MV-4-11 (cell line): ENCODE measurements around the gene CRHR1.
"Not testable (repeated sequence)": the region's sequence is repeated elsewhere in the genome, so short reads cannot be mapped to it uniquely, and the experiment has no call there.

Experiments
- DNase-seq: peaks from one replicate; lab custom pipeline; 2025; lab: John Stamatoyannopoulos, UW

CRHR1 gene

GRCh38 chr17:45845376-45846185 is 61.5 kb downstream of the CRHR1 start:
- DNase-seq = no peak

DNA sequence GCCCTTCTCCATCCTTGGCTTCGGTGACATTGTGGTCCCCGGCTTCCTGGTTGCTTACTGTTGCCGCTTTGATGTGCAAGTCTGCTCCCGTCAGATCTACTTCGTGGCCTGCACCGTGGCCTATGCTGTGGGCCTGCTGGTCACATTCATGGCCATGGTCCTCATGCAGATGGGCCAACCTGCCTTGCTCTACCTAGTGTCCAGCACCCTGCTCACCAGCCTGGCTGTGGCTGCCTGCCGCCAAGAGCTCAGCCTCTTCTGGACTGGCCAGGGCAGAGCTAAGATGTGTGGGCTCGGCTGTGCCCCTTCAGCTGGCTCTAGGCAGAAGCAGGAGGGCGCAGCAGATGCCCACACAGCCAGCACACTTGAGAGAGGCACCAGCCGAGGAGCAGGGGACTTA is 62.1 kb downstream of the CRHR1 start:
- no peak for DNase-seq

DNA sequence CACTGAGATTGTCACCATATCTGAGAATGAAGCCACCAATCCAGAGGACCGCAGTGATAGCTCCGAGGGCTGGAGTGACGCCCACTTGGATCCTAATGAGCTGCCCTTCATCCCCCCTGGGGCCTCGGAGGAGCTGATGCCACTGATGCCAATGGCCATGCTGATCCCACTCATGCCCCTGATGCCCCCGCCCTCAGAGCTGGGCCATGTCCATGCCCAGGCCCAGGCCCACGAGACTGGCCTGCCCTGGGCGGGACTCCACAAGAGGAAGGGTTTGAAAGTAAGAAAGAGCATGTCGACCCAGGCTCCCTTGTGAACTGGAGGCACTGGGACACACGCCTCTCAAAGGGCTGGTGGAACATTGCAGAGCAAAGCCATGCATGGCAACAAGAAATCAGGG is 62.5 kb downstream of the CRHR1 start:
- no peak for DNase-seq

DNA sequence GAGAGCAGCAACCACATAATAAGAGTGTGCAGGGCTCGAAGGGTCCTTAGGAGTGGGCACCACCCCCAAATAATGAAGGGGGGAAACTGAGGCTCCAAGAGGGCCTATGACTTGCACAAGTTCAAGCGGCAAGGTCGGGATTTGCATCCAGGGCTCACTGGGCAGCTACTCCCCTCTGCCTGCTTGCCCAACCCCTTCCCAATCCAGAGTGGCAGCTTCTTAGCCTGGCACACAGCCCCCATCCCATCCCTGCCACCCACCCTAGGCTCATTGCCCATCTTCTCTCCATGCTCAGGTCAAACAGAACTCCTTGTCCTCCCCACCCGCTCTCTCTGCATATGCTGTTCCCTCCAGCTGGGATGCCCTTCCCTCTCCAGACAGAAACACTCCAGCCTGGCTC is 63.0 kb downstream of the CRHR1 start:
- no peak for DNase-seq

DNA sequence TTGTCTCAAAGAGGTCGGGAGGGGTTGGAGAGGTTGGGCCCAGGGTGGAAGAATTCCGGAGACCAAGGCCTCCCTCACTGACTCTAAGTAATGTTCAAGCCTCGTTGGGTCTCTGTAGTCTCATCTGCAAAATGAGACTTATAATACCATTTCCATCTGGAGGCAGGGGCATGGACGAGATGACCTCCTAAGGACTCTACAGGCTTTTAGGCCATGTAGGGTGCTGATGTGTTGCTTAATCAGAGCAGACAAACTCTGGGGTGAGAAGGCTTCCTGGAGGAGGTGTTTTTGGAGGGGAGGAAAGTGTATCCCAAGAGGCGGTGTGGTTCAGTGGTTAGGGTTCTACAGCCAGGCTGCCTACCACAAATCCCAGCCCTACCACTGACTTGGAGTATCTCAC is 63.6 kb downstream of the CRHR1 start:
- no peak for DNase-seq

GRCh38 chr17:45848405-45848804 is 64.3 kb downstream of the CRHR1 start:
- DNase-seq = no peak

- DNase-seq = no peak
Measured at GRCh38 chr17:45848868-45849535, 64.9 kb downstream of the CRHR1 start.

DNA sequence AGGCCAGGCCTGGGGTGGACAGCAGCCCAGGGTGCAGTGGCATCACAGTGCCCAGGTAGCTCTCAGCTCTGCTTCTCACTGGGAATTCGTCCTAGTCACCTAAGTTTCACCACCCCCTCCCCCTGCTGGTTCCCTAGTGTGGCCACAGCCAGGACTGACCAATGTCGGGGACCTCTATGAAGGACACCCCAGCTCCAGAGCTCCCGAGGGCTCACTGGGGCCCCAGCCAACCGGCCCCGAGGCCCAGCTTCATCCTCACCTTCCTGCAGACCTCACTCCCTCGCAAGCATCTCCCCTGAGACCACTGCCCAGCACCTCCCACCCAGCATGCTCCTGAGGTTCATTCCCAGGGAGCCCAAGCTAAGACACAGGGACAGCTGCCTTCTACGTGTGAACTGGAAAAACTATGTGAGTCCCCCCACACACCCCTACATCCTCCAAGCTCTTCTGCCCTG is 65.4 kb downstream of the CRHR1 start:
- no peak for DNase-seq

GRCh38 chr17:45850011-45850410 is 65.9 kb downstream of the CRHR1 start:
- no peak for DNase-seq

DNA sequence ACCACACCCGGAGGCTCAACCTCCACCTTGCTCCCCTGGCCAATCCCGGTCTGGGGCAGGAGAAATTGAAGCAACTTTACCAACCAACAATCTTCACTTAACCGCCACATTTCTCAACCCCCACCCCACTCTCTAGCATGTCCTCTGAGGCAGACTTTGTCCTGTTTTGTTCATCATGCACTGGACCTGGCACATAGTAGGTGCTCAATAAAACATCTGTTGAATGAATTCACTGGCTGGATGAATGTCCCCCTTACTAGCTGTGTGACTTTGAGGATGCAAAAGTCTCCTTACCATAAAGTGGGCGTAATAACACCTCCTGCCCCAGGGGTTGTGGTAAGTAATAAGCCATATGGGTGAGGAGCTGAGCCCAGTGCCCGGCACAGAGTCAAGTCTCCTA is 66.3 kb downstream of the CRHR1 start:
- DNase-seq = no peak

- DNase-seq = no peak
Measured at GRCh38 chr17:45851022-45851421, 66.9 kb downstream of the CRHR1 start.

DNA sequence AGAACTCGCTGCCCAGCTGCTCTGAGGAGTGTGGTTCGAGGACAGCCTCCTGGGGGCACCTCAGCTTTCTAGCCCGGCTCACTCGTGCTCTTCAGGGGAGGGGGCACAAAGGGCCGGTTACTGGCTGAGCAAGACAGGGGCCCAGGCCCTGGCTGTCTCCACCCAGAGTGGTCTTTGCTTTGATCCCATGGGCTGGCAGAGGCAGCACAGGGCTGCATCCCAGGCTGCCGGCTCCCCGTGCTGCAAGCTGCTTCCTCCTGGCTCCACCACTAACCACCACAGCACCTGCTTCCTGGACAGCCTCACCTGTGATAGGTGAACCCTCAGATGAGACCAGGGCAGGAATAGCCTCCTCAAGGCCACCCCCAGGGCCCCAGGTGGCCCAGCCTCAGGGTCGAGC is 67.3 kb downstream of the CRHR1 start:
- no peak for DNase-seq

- no peak for DNase-seq
Measured at GRCh38 chr17:45851873-45852272, 67.8 kb downstream of the CRHR1 start.

GRCh38 chr17:45852535-45853297 is 68.6 kb downstream of the CRHR1 start:
- peak; percentile 26 for DNase-seq

- DNase-seq = no peak
Measured at GRCh38 chr17:45854209-45854608, 70.1 kb downstream of the CRHR1 start.

DNA sequence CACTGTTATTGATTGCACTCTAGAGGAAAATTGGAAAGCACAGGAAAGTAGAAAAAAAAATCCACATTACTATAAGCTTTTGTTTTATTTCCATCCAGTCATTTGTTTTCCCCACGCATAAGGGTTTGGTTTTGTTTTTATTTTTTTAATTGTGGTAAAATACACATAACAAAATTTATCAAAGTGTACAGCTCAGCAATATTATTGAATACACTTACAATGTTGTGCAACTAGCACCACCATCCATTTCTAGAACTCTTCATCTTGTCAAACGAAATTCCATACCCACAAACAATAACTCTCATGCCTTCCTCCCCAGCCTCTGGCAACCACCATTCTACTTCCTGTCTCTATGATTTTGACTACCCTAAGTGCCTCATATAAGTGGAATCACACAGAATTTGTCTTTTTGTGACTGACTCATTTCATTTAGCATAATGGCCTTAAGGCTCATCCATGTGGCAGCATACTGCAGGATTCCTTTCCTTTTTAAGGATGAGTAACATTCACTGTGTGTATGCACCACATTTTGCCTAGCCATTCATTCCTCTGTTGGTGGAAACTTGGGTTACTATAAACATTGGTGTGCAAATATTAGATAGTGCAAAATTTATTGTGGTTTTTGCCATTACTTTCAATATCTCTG is 71.7 kb downstream of the CRHR1 start:
- no peak for DNase-seq

GRCh38 chr17:45857977-45858708 is 74.0 kb downstream of the CRHR1 start:
- DNase-seq = no peak

- DNase-seq = no peak
Measured at GRCh38 chr17:45861165-45861564, 77.0 kb downstream of the CRHR1 start.

DNA sequence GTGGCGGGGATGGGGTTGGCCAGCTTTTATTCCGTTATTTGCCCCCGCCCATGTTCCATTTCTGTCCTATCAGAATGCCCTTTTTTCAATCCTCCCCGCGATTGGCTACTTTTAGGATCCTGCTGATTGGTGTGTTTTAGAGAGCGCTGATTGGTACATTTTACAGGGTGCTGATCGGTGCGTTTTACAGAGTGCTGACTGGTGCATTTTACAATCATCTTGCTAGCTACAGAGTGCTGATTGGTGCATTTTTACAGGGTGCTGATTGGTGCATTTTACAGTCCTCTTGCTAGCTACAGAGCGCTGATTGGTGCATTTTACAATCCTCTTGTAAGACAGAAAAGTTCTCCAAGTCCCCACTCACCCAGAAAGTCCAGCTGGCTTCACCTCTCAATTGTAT is 78.0 kb downstream of the CRHR1 start:
- DNase-seq = not testable (repeated sequence)

DNA sequence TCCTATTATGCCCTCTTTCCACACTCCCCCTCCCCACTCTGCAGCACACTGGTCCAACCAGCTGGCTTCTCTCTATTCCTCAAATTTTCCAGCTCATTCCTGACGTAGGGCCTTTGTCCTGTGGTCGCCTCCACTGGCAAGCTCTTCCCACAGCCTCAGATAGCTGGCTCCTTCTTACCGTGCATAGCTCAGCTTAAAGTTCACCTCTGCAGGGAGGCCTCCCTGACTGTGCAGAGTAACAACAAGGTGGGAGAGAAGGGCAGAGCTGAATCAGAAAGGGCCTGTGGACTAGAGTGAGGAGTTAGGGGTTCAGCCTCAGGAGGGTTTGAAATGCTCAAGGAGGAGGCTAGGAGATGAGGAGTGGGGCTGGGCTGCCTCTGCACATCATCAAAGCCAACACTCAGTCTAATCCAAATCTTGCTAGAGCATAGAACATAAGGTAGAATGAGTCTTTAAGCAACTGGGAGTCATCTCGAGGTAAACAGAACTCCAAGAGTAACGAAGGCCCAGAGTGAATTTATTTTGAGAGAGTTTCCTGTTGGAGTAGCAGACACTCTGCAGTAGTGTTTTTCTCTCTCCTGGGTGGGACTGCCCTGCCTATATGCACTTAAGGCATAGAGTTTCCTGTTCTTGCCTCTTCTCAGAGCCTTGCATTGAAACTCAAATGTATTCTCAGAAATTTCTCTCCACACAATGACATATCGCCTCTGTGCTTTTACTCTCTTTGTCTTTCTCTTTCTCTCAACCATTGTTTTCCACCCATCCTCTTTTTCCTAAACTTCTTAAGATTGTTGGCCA is 79.9 kb downstream of the CRHR1 start:
- DNase-seq = no peak

- no peak for DNase-seq
Measured at GRCh38 chr17:45867171-45867570, 83.1 kb downstream of the CRHR1 start.
